Trophoblast cell (in vitro differentiated cells and primary cell): ENCODE data around the gene NAA15.
"Not testable (repeated sequence)": the region's sequence is repeated elsewhere in the genome, so short reads cannot be mapped to it uniquely, and the experiment has no call there.

ENCODE experiments used
- DNase-seq, 2 donors: peaks; one replicate each; pipeline ENCODE4 v3.0.0-alpha.2; 2016
- H2AFZ ChIP-seq: 2 replicates; pipeline ENCODE4 v1.6.1; 2013; ENCODE audit warnings: low read length, moderate library complexity, mild to moderate bottlenecking; ENCODE audit not compliant: insufficient read depth, poor library complexity
- H2AK5ac ChIP-seq: 2 replicates; pipeline ENCODE4 v1.6.1; 2013; ENCODE audit warnings: mild to moderate bottlenecking, low read length
- H2BK120ac ChIP-seq: 2 replicates; pipeline ENCODE4 v1.6.1; 2013; ENCODE audit warnings: low read length, mild to moderate bottlenecking, moderate library complexity; ENCODE audit not compliant: insufficient read depth, poor library complexity
- H2BK12ac ChIP-seq: 2 replicates; pipeline ENCODE4 v1.6.1; 2013; ENCODE audit warnings: mild to moderate bottlenecking, low read length, moderate library complexity
- H2BK5ac ChIP-seq: 2 replicates; pipeline ENCODE4 v1.6.1; 2013; ENCODE audit warnings: low read length, low read depth, moderate library complexity, mild to moderate bottlenecking; ENCODE audit not compliant: poor library complexity
- H3K14ac ChIP-seq: 2 replicates; pipeline ENCODE4 v1.6.1; 2013; ENCODE audit warnings: mild to moderate bottlenecking, low read length
- H3K18ac ChIP-seq: 2 replicates; pipeline ENCODE4 v1.6.1; 2013; ENCODE audit warnings: mild to moderate bottlenecking, low read length
- H3K23ac ChIP-seq: 2 replicates; pipeline ENCODE4 v1.6.1; 2013; ENCODE audit warnings: low read length
- H3K27ac ChIP-seq: 2 replicates; pipeline ENCODE4 v1.5.1; 2013; ENCODE audit warnings: low read depth, mild to moderate bottlenecking, inconsistent platforms, low read length, moderate library complexity
- H3K27me3 ChIP-seq: 2 replicates; pipeline ENCODE4 v1.6.1; 2013; ENCODE audit warnings: inconsistent platforms, mild to moderate bottlenecking, low read length, moderate library complexity; ENCODE audit not compliant: insufficient read depth
- H3K36me3 ChIP-seq, 2 experiments: 1 replicate in 1 of 2; 2 replicates in 1 of 2; pipeline ENCODE4 v1.6.1; 2013; ENCODE audit warnings: low read length in 2 of 2, mild to moderate bottlenecking in 2 of 2, moderate library complexity in 1 of 2; ENCODE audit not compliant: insufficient read depth in 2 of 2, control insufficient read depth in 1 of 2
- H3K4ac ChIP-seq: 2 replicates; pipeline ENCODE4 v1.6.1; 2013; ENCODE audit warnings: low read depth, mild to moderate bottlenecking, low read length, moderate library complexity
- H3K4me1 ChIP-seq, 2 experiments: 1 replicate in 1 of 2; 2 replicates in 1 of 2; pipeline ENCODE4 v1.6.1; 2013; ENCODE audit warnings: low read length in 2 of 2, mild to moderate bottlenecking in 2 of 2, moderate library complexity in 1 of 2; ENCODE audit not compliant: insufficient read depth in 2 of 2, control insufficient read depth in 1 of 2
- H3K4me2 ChIP-seq: 2 replicates; pipeline ENCODE4 v1.6.1; 2013; ENCODE audit warnings: inconsistent platforms, mild to moderate bottlenecking, low read length, moderate library complexity
- H3K4me3 ChIP-seq: 2 replicates; pipeline ENCODE4 v1.5.1; 2013; ENCODE audit warnings: mild to moderate bottlenecking, low read depth, low read length, inconsistent platforms
- H3K79me1 ChIP-seq: one replicate; pipeline ENCODE4 v1.6.1; 2013; ENCODE audit warnings: low read length
- H3K79me2 ChIP-seq: 2 replicates; pipeline ENCODE4 v1.6.1; 2013; ENCODE audit warnings: low read length, mild to moderate bottlenecking; ENCODE audit not compliant: control insufficient read depth, insufficient read depth, poor library complexity
- H3K9ac ChIP-seq: 2 replicates; pipeline ENCODE4 v1.6.1; 2013; ENCODE audit warnings: mild to moderate bottlenecking, low read length
- H3K9me3 ChIP-seq: 2 replicates; pipeline ENCODE4 v1.6.1; 2013; ENCODE audit warnings: low read depth, mild to moderate bottlenecking, control low read depth, inconsistent platforms, low read length; ENCODE audit not compliant: insufficient read depth
- H4K12ac ChIP-seq: 2 replicates; pipeline ENCODE4 v1.6.1; 2013; ENCODE audit warnings: low read depth, mild to moderate bottlenecking, low read length, moderate library complexity
- H4K8ac ChIP-seq: 2 replicates; pipeline ENCODE4 v1.6.1; 2013; ENCODE audit warnings: low read depth, mild to moderate bottlenecking, low read length, moderate library complexity
- H4K91ac ChIP-seq: one replicate; pipeline ENCODE4 v1.6.1; 2013; ENCODE audit warnings: low read depth, mild to moderate bottlenecking, low read length, moderate library complexity
- WGBS: extraction: QIAGEN DNeasy Blood & Tissue Kit; methylation state at CpG from one replicate; pipeline ENCODE4 v1.1.7; 2013; ENCODE audit warnings: missing lambda C conversion rate; ENCODE audit not compliant: insufficient read length, insufficient coverage; ENCODE audit errors: extremely low coverage; 5-methylcytosine and 5-hydroxymethylcytosine counted together

NAA15 gene

GRCh38 chr4:139441029-139441428, 139.7 kb downstream of the NAA15 start:
- Histone ChIP-seq H3K4me3 (no peak overlapping the region), H3K27me3 (no peaks in the 10 kb centered on the region), H3K9ac (peak overlapping the region; percentile 52), H4K12ac (no peak overlapping the region), H2BK120ac (no peak overlapping the region), H3K4me1 (peaks cover 0 to 7% of the 10 kb centered on the region in 2 experiments), H3K18ac (no peak overlapping the region), H2BK12ac (no peak overlapping the region), H3K27ac (no peak overlapping the region), H2AK5ac (no peak overlapping the region), H3K4me2 (no peak overlapping the region), H3K79me2 (no peaks in the 10 kb centered on the region), H4K91ac (no peak overlapping the region), H3K23ac (no peak overlapping the region), H4K8ac (no peak overlapping the region), H3K36me3 (peaks cover 3 to 5% of the 10 kb centered on the region in 2 experiments), H2AFZ (no peak overlapping the region), H3K79me1 (no peaks in the 10 kb centered on the region), H3K14ac (no peak overlapping the region), H3K9me3 (no peaks in the 10 kb centered on the region), H3K4ac (no peak overlapping the region), H2BK5ac (no peak overlapping the region)
- DNase-seq, result peak; percentile 58 to 89
- WGBS, result no CpG with 5 or more reads among the region's 4 CpGs

- Histone ChIP-seq H3K27me3 (no peaks in the 10 kb centered on the region), H3K14ac (no peak overlapping the region), H4K91ac (no peak overlapping the region), H3K4me2 (no peak overlapping the region), H3K23ac (no peak overlapping the region), H2BK12ac (no peak overlapping the region), H4K12ac (no peak overlapping the region), H4K8ac (no peak overlapping the region), H2BK120ac (no peak overlapping the region), H2BK5ac (no peak overlapping the region), H3K4ac (no peak overlapping the region), H3K9me3 (peaks cover 2% of the 10 kb centered on the region), H3K9ac (no peak overlapping the region), H3K18ac (no peak overlapping the region), H2AFZ (no peak overlapping the region), H3K4me3 (no peak overlapping the region), H3K79me2 (no peaks in the 10 kb centered on the region), H3K27ac (no peak overlapping the region), H3K79me1 (no peaks in the 10 kb centered on the region), H2AK5ac (no peak overlapping the region), H3K4me1 (peaks cover 0 to 4% of the 10 kb centered on the region in 2 experiments), H3K36me3 (no peaks in the 10 kb centered on the region)
- WGBS, result no CpG with 5 or more reads among the region's 7 CpGs
- no peak for DNase-seq
Measured at GRCh38 chr4:139443661-139444060, 142.4 kb downstream of the NAA15 start.

GRCh38 chr4:139444881-139445280, 143.6 kb downstream of the NAA15 start:
- H4K8ac ChIP-seq, H3K4me1 ChIP-seq, H2BK5ac ChIP-seq, H3K23ac ChIP-seq, H3K14ac ChIP-seq, H3K36me3 ChIP-seq, H3K9ac ChIP-seq, H3K79me1 ChIP-seq, H2AFZ ChIP-seq, H4K91ac ChIP-seq, DNase-seq, H3K27me3 ChIP-seq, H3K18ac ChIP-seq, H3K4ac ChIP-seq, H3K9me3 ChIP-seq, H2BK12ac ChIP-seq, H4K12ac ChIP-seq, H3K4me2 ChIP-seq, H3K27ac ChIP-seq, H2AK5ac ChIP-seq, H3K4me3 ChIP-seq, H3K79me2 ChIP-seq, H2BK120ac ChIP-seq: not testable (repeated sequence)
- WGBS, result no CpG with 5 or more reads among the region's 3 CpGs

GRCh38 chr4:139447078-139447477, 145.8 kb downstream of the NAA15 start:
- H3K9ac ChIP-seq, H3K4ac ChIP-seq, H3K4me3 ChIP-seq, H4K12ac ChIP-seq, H4K91ac ChIP-seq, H3K4me1 ChIP-seq, H3K23ac ChIP-seq, H3K4me2 ChIP-seq, H3K36me3 ChIP-seq, H3K79me2 ChIP-seq, H3K79me1 ChIP-seq, H3K9me3 ChIP-seq, H4K8ac ChIP-seq, H3K14ac ChIP-seq, H3K27me3 ChIP-seq, H2BK5ac ChIP-seq, H2BK120ac ChIP-seq, H3K18ac ChIP-seq, H3K27ac ChIP-seq, H2AFZ ChIP-seq, H2AK5ac ChIP-seq, H2BK12ac ChIP-seq: not testable (repeated sequence)
- DNase-seq, result peak; percentile 93 to 98
- no CpG with 5 or more reads among the region's 4 CpGs for WGBS
